ENCODE data around the gene HRH1.

The HRH1 gene

DNA sequence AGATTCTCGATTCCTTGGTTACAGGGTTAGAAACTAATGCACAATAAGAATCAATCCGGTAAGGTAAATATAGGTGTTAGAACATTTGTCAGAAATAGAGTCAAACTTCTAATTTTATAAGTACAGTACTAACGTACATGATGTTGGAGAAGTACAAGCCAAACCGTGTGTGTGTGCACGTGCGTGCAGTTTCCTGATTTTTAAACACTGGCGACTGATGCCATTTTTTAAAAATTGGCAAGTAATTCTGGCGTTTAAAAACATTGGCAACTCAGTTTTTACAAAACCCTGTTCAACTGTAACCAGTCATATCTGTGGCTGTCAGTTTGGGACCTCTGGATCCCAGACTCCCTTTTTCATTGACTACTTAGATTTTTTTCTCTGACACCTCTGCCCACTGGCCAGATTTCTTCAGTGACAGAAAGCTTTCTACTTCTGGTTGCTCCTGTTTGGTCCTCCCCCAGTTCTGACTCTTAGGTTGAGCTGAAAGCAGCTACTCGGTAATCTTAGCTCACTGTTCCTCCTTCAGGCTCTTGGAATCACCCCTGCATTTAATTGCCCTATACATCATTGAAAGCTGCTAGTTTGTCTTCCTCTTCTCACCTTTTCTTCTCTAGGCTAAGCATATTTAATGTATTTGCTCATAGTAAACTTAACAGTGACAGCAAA lies 118.7 kb downstream of the HRH1 start:
- DNase-seq (ENCODE audit: insufficient read length, low spot score) (no peak), FAIRE-seq (no peak)

GRCh38 chr3:11273891-11274291 lies 119.6 kb downstream of the HRH1 start:
- FAIRE-seq (no peak), DNase-seq (ENCODE audit: insufficient read length, low spot score) (no peak)

DNA sequence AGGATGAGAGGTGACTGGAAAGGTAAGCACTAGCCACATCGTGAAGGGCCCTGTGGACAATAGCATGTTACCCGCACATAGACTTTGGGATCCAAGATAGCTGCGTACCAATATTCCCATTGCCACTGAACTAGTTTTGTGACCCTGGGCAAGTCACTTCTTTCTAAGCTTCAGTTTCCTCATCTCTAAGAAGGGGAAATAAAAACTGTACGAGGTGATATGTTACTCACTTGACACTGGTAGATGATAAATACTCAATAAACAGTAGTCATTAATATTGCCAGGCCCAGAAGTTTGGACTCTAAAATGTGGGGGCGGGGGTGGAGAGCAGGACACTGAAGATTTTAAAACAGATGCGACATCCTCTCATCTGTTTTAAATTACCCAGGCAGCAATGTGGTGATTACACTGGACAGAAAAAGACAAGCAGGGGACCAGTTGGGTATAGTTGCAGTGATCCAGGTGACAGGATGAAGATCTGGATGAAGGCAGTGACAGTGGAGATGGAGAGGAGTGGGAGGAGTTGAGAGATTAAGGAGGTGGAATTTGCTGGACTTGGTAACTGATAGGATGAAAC lies 120.4 kb downstream of the HRH1 start:
- FAIRE-seq (no peak), DNase-seq (ENCODE audit: insufficient read length, low spot score) (no peak)

- DNase-seq (ENCODE audit: insufficient read length, low spot score): no peak
- no peak for FAIRE-seq
Observed at GRCh38 chr3:11275926-11276325, 121.6 kb downstream of the HRH1 start.

DNA sequence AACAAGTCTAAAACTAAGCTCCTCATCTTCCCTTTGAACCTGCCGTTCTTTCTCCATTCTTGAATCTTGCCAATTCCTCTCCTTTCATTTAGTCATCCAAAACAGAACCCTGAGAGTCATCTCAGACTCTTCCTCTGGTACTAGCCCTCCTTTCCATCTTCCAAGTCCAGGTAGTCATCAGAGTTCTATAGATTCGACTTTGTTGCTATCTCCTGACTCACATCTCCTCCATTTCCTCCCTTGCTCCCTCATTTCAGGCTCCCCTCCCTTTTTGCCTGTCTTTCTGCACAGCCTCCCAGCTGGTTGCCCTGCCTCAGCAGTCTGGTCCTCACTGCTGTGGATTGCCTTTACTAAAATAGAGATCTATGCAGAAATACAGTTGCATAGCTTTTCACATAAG lies 122.6 kb downstream of the HRH1 start:
- FAIRE-seq (no peak), DNase-seq (ENCODE audit: insufficient read length, low spot score) (no peak)

- FAIRE-seq (no peak), DNase-seq (ENCODE audit: insufficient read length, low spot score) (no peak)
Observed at GRCh38 chr3:11282250-11283138, 128.2 kb downstream of the HRH1 start.

DNA sequence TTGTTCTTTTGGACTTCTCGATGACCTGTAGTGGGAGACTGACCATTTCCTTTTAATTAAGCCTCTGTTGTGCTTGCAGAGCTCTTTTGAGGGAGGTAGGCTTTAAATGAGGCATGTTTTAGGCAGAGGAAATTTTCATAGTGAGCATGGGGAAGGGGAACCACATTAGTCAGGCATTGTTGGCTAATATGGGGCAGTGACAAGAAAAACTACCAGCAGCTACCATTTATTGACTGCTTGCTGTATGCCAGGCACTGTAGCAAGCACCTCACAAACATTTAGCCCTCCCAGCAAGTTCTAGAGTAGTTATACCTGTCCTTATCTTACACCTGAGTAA lies 128.8 kb downstream of the HRH1 start:
- DNase-seq (ENCODE audit: insufficient read length, low spot score) (no peak), FAIRE-seq (no peak)

- FAIRE-seq (no peak), DNase-seq (ENCODE audit: insufficient read length, low spot score) (no peak)
Observed at GRCh38 chr3:11284011-11284410, 129.7 kb downstream of the HRH1 start.

DNA sequence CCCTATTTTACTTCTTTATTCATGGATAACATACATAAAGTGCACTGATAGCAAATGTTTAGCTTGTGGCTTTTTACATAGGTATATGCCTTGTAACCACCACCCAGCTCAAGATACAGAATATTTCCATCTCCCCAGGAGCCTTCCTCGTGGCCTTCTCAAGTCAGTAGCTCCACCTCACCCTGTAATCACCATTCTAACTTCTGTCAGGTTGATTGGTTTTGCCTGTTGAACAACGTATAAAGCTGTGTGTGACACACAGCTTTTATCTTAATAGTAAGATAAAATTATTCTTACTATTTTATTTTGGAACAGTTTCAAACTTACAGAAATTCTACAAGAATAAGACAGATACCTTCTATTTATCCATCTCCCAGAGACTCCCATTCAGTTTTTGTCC lies 131.2 kb downstream of the HRH1 start:
- DNase-seq (ENCODE audit: insufficient read length, low spot score) (no peak), FAIRE-seq (no peak)

DNA sequence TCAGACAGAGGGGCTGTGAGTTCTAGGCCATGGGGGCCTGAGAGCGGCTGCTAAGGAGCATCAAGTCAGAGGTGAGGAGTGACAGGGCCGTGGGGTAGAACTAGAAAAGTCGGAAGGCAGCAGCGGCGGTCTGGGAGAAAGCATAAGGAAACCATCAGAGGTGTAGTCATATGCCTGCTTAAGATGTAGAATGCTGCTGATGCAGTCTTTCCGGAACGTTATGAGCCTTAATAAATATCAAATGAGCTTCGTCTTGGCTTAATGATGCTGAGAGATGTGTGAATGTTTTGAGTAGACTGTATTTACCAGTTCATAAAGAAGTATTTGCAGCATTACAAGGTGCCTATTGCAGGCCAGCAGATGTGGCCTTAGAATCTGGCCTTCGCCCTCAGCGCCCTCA lies 133.1 kb downstream of the HRH1 start:
- DNase-seq (ENCODE audit: insufficient read length, low spot score): no peak
- FAIRE-seq: no peak

- FAIRE-seq: no peak
- no peak for DNase-seq (ENCODE audit: insufficient read length, low spot score)
Observed at GRCh38 chr3:11288021-11288491, 133.8 kb downstream of the HRH1 start.

DNA sequence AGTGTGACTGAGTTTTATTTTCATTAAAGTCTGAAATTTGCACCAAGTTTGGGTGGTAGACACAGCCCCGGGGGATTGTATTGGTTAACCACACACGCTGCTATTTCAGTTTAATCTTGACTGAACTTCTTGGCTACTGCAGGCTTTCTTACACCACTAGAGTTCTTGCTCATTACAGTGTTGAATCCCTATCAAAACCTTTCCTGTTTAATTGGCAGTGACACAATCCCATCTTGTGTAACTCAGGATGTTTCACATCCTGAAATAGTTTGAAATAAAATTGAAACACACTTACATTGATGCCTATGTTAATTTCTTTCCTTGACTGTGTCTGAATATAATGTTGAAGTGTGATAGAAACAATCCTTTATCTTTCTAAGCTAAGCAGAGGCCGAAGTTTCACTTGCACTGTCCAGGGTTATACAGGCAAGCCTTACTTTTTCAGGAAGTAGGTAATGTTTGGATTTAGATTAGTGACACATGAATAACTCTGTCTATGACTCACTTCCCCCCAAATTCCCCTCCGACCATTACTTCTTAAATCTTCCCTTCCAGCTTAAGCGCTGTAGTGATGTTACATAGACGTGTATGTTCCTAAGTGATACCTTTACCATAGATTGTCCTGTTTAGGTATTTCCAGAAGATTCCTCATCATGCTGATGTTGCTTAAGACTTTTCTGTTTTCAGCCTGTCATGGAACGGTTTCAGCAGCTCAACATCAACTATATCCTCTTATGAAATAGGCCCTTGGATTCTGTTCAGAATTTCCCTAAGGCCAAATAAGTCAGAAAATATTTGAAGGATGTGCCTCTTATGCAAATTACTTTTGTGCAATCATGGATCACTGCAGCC lies 134.7 kb downstream of the HRH1 start:
- DNase-seq (ENCODE audit: insufficient read length, low spot score) (peak; percentile 61), FAIRE-seq (no peak)

DNA sequence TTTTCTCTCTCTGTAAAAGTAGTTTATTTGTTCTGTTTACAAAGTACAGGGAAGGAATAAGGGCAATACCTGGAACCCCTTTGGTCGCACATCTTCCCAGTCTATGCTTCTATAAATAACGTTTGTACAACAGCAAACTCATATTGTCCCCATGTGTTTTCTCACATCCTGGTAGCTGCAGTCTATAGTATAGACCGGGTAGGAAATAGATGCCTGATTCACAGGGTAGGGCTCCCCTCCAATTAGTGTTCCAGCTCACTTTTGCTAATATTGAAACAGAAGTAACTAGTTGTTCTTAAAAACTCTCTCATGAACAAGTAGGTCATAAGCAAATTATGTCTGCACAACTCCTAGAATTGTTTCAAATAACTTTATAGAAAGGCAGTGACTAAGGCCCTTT lies 135.6 kb downstream of the HRH1 start:
- FAIRE-seq (no peak), DNase-seq (ENCODE audit: insufficient read length, low spot score) (no peak)

DNA sequence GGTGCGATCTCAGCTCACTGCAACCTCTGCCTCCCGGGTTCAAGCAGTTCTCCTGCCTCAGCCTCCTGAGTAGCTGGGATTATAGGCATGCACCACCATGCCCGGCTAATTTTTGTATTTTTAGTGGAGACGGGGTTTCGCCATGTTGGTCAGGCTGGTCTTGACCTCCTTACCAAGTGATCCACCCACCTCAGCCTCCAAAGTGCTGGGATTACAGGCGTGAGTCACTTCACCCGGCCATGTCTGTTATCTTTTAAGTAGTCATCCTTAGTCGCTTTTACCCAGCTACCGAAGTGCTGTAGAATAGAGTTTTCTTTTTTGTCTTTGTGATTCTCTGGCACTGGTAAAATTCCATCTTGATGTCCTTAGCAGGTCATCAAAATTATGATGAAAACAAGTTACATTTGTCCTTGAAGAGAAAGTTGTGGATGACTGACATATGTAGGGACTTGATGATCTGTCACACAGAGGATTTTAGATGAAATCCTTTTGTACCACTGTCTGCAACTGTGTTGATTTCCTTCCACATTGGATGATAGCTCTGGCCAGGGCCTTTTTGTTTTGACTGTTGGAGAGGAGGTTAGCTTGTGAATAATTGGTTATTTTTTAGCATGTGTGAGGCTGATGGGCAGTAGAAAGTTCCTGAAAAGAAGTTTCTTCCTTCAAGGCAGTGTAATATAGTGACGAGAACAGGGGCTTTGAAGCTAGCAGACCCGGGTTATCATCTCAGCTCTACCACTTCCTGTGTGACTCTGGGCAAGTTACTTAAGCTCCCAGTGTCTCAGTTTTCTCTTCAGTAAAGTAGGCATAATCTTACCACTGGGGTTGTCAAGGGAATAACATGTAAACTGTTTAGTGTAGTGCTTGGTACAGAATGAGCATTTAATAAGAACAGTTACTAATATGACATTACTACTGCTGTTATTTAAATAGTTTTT lies 136.7 kb downstream of the HRH1 start:
- FAIRE-seq: no peak
- DNase-seq (ENCODE audit: insufficient read length, low spot score): no peak

DNA sequence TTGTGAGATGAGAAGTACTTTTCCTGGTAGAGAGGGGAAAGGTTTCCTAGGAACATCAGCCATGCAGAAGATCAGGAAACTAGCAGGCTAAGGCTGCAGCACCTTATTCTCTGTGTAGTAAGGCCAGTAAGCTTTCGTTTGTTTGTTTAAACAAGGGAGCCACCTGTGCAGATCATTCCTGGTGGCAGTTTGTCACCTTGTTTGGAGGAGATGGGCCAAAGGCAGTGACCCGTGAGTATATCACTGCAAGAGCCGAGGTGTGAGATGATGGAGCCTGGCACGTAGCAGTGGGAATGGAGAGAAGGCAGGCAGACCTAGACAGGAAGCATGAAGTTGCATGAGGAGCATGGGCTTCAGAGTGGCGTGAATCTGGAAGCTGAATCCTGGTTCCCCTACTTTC lies 137.5 kb downstream of the HRH1 start:
- DNase-seq (ENCODE audit: insufficient read length, low spot score) (no peak), FAIRE-seq (no peak)

DNA sequence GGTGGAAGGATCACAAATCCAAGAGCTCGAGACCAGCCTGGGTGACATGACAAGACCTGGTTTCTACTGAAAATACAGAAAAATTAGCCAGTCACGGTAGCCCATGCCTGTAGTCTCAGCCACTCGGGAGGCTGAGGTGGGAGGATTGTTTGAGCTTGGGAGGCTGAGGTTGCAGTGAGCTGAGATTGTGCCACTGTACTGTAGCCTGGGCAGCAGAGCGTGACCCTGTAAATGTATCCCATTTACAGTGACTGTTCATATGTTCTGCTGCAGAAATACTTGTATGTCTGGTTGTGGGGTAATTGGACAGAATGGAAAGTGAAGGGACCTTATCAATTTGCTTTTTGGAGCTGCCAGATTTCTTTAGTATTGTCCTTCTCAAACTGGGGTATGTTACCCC lies 142.8 kb downstream of the HRH1 start:
- FAIRE-seq: no peak
- DNase-seq (ENCODE audit: insufficient read length, low spot score): no peak

- no peak for FAIRE-seq
- no peak for DNase-seq (ENCODE audit: insufficient read length, low spot score)
Observed at GRCh38 chr3:11300970-11301369, 146.7 kb downstream of the HRH1 start.

DNA sequence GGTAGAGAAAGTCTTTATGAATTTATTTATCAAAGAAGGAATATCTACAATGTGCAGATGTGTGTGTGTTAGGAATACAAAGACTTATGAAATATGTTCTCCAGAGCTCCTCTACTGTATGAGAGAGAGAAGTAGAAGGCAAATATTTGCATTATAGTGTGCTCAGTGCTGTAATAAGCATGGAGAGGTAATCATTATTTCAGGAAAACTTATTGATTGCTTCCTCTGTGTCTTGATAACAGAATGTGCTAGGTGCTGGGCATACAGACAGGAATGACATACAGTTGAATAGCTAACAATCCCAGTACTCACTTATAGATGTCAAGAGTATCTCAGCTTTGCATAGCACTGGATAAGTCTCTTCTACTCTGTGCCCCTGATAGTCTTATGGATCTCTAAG lies 148.2 kb downstream of the HRH1 start:
- no peak for FAIRE-seq
- no peak for DNase-seq (ENCODE audit: insufficient read length, low spot score)

GRCh38 chr3:11304175-11304574 lies 149.9 kb downstream of the HRH1 start:
- no peak for DNase-seq (ENCODE audit: insufficient read length, low spot score)
- no peak for FAIRE-seq

- FAIRE-seq (no peak), DNase-seq (ENCODE audit: insufficient read length, low spot score) (no peak)
Observed at GRCh38 chr3:11305509-11305908, 151.2 kb downstream of the HRH1 start.
